ENCODE data around the gene TATDN2. TPM values are rescaled to one million over a fixed set of nuclear protein-coding genes. Genes with fewer than 3 reads are reported as not detected.

TATDN2 gene
- polyA plus RNA-seq, 1 experiment = 14.9 TPM

DNA sequence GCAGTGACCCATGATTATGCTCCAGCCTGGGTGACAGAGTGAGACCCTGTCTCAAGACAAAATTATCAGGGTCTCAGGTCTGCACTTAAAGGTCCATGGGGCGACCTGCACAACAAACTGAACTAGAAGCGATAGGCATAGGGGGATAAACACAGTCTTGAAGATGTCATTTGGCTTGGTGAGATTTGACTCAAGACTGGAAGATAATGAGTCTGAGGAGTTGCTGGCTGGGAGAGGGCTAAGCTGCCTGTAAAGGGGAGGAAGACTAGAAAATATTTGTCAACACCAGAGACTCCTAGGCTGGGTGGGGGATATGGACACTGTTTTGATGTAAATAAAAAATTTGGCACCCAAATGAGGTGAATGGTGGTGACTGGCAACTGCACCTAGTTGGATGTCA, 24.7 kb downstream of the TATDN2 start:
- ChIA-PET CTCF (interaction anchor here (1.7 kb wide), 1 partner anchor 9 kb away, joined by 9 read pairs; no protein-coding TSS in a partner anchor), POLR2A (interaction anchor here (0.7 kb wide), 1 partner anchor 518 kb away, joined by 4 read pairs; no protein-coding TSS in a partner anchor)
- no peaks in the 10 kb centered on the region for H3K27me3 ChIP-seq (ENCODE audit: control insufficient read depth, insufficient read depth, low read length)
- peaks cover 9% of the 10 kb centered on the region for H3K36me3 ChIP-seq (ENCODE audit: control insufficient read depth, insufficient read depth, low read length)
- no peak for DNase-seq (ENCODE audit: low read depth)
- no peak for TF ChIP-seq CTCF (IDR thresholded peaks at IDR 0.05; ENCODE audit: insufficient read depth, low read depth, low read length)
- H3K4me3 ChIP-seq (ENCODE audit: low read depth, low read length) = no peak overlapping the region

GRCh38 chr3:10273702-10274305, 25.5 kb downstream of the TATDN2 start:
- no peak for TF ChIP-seq CTCF (IDR thresholded peaks at IDR 0.05; ENCODE audit: insufficient read depth, low read depth, low read length)
- ChIA-PET CTCF (interaction anchor here (1.7 to 2.0 kb wide), 2 partner anchors 10 kb away, joined by 5 to 7 read pairs; no protein-coding TSS in a partner anchor), POLR2A (no interaction called here)
- no peak for DNase-seq (ENCODE audit: low read depth)
- H3K27me3 ChIP-seq (ENCODE audit: control insufficient read depth, insufficient read depth, low read length) = no peaks in the 10 kb centered on the region
- peaks cover 17% of the 10 kb centered on the region for H3K36me3 ChIP-seq (ENCODE audit: control insufficient read depth, insufficient read depth, low read length)
- no peak overlapping the region for H3K4me3 ChIP-seq (ENCODE audit: low read depth, low read length)

GRCh38 chr3:10274601-10275000, 26.3 kb downstream of the TATDN2 start:
- Histone ChIP-seq H3K27me3 (ENCODE audit: control insufficient read depth, insufficient read depth, low read length) (no peaks in the 10 kb centered on the region), H3K4me3 (ENCODE audit: low read depth, low read length) (no peak overlapping the region), H3K36me3 (ENCODE audit: control insufficient read depth, insufficient read depth, low read length) (peaks cover 19% of the 10 kb centered on the region)
- DNase-seq (ENCODE audit: low read depth) = no peak
- TF ChIP-seq CTCF (IDR thresholded peaks at IDR 0.05; ENCODE audit: insufficient read depth, low read depth, low read length) = no peak
- ChIA-PET POLR2A (no interaction called here), CTCF (interaction anchor here (0.9 to 2.0 kb wide), 3 partner anchors 9 to 13 kb away, joined by 4 to 7 read pairs (median 5); no protein-coding TSS in a partner anchor)

DNA sequence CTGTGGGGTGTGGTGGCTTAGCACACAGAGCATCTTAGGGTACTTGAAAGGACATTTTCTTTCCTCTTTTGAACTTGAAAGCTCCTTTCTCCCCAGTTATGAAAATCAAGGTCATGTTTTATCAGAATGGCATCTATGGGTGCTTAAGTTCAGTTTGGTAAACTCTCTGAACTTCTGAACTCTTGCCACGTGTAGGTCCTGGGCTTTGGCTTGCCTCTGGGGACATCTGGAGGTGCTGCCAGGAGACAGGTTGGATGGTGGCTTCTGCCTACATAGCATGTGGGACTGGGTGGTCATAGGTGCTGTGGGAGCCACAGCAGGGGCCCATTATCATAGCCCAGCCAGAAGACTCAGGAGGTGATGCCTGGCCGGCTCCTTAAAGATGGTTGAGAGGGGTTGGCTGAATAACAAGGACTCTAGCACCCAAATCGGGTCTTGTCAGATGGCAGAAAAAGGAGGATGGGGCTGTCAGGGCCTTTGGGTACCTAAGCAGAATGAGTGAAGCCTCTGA, 28.9 kb downstream of the TATDN2 start:
- no peak for TF ChIP-seq CTCF (IDR thresholded peaks at IDR 0.05; ENCODE audit: insufficient read depth, low read depth, low read length)
- no peaks in the 10 kb centered on the region for H3K27me3 ChIP-seq (ENCODE audit: control insufficient read depth, insufficient read depth, low read length)
- ChIA-PET CTCF (no interaction called here), POLR2A (no interaction called here)
- H3K4me3 ChIP-seq (ENCODE audit: low read depth, low read length) = no peak overlapping the region
- no peak for DNase-seq (ENCODE audit: low read depth)
- H3K36me3 ChIP-seq (ENCODE audit: control insufficient read depth, insufficient read depth, low read length) = peaks cover 17% of the 10 kb centered on the region

- Histone ChIP-seq H3K4me3 (ENCODE audit: low read depth, low read length) (no peak overlapping the region), H3K36me3 (ENCODE audit: control insufficient read depth, insufficient read depth, low read length) (peaks cover 17% of the 10 kb centered on the region), H3K27me3 (ENCODE audit: control insufficient read depth, insufficient read depth, low read length) (no peaks in the 10 kb centered on the region)
- DNase-seq (ENCODE audit: low read depth) = no peak
- ChIA-PET CTCF (no interaction called here), POLR2A (no interaction called here)
- no peak for TF ChIP-seq CTCF (IDR thresholded peaks at IDR 0.05; ENCODE audit: insufficient read depth, low read depth, low read length)
Measured at GRCh38 chr3:10278501-10278900, 30.2 kb downstream of the TATDN2 start.

All from BJ (cell line).